Activated CD8-positive, alpha-beta T cell treated with anti-CD3 and anti-CD28 coated beads, Interleukin-2, amount 10 ng/mL, durations not matched to agents 7 days and 5 days (primary cell): ENCODE results near the gene PLK3. TPM values are rescaled to one million over a fixed set of nuclear protein-coding genes. Genes with fewer than 3 reads are reported as not detected.
A peak's percentile ranks its signal among the peaks of the same experiment; 100 is the strongest.
"Not testable (repeated sequence)": the region's sequence is repeated elsewhere in the genome, so short reads cannot be mapped to it uniquely, and the experiment has no call there.

Source experiments
- ATAC-seq: fragments of 150-1000 bp; cut with Tn5 transposase; one replicate; pipeline ENCODE4 v1.10.0; 2021; ENCODE audit warnings: moderate library complexity
- CTCF ChIA-PET: fragments of 350-600 bp; sonication (Branson Sonifier 250); formaldehyde crosslinking; loops from one replicate; lab custom pipeline; 2021; ENCODE audit warnings: antibody characterized with exemption; lab: Charles Lee
- POLR2A ChIA-PET: fragments of 350-600 bp; sonication (Branson Sonifier 250); formaldehyde crosslinking; loops from one replicate; lab custom pipeline; 2021; ENCODE audit warnings: antibody characterized with exemption; lab: Charles Lee
- DNase-seq: peaks from one replicate; pipeline ENCODE4 v3.0.0-alpha.2; 2020
- H3K27ac Mint-ChIP-seq: one replicate; pipeline ENCODE4 v1.8.0; 2021; ENCODE audit warnings: mild to moderate bottlenecking, mixed read lengths
- H3K27me3 Mint-ChIP-seq: one replicate; pipeline ENCODE4 v1.8.0; 2021; ENCODE audit warnings: low read depth, mixed read lengths
- H3K36me3 Mint-ChIP-seq: one replicate; pipeline ENCODE4 v1.8.0; 2021; ENCODE audit warnings: low read depth, mixed read lengths
- H3K4me1 Mint-ChIP-seq: one replicate; pipeline ENCODE4 v1.8.0; 2021; ENCODE audit warnings: low read depth, mixed read lengths
- H3K4me3 Mint-ChIP-seq: one replicate; pipeline ENCODE4 v1.8.0; 2021; ENCODE audit warnings: mild to moderate bottlenecking, mixed read lengths
- H3K9me3 Mint-ChIP-seq: one replicate; pipeline ENCODE4 v1.8.0; 2022; ENCODE audit warnings: mixed read lengths; ENCODE audit not compliant: insufficient read depth
- total RNA-seq, 2 experiments: library from RNA; stranded (reverse); gene quantifications; one replicate each; pipeline ENCODE4 v1.2.3, GENCODE V29; 2021

PLK3 gene
- total RNA-seq, 2 experiments from 2014 or later, result 64.8 to 68.0 TPM

GRCh38 chr1:44787506-44787905 lies 12.7 kb upstream of the PLK3 start:
- Mint-ChIP-seq H3K27me3 (no peaks in the 10 kb centered on the region), H3K4me3 (no peak overlapping the region), H3K4me1 (peaks cover 36% of the 10 kb centered on the region), H3K27ac (no peak overlapping the region), H3K9me3 (no peaks in the 10 kb centered on the region), H3K36me3 (peaks cover 10% of the 10 kb centered on the region)
- POLR2A ChIA-PET, result interaction anchor here (0.6 to 8.8 kb wide), 7 partner anchors 12 to 69 kb away, joined by 3 to 115 read pairs (median 23); partner anchors contain the start of genes RNU5D-1 and RPS8
- ATAC-seq (no peak), DNase-seq (no peak)
- CTCF ChIA-PET, result interaction anchor here (0.9 to 4.0 kb wide), 9 partner anchors 10 to 227 kb away, joined by 3 to 23 read pairs (median 5); partner anchors contain the start of genes HECTD3, PLK3, RNU5D-1 and RPS8

- DNase-seq, result no peak
- peaks cover 3% of the 10 kb centered on the region for H3K36me3 Mint-ChIP-seq
- no peak within 1 kb of the TSS for H3K27ac Mint-ChIP-seq
- CTCF ChIA-PET, result interaction anchor here (0.9 to 4.0 kb wide), 8 partner anchors 10 to 226 kb away, joined by 3 to 23 read pairs (median 3); partner anchors contain the start of genes HECTD3, PLK3, RNU5D-1 and RPS8
- POLR2A ChIA-PET, result interaction anchor here (0.6 to 8.8 kb wide), 7 partner anchors 12 to 67 kb away, joined by 4 to 115 read pairs (median 23); partner anchors contain the start of genes RNU5D-1 and RPS8
- H3K4me3 Mint-ChIP-seq, result no peak within 1 kb of the TSS
- ATAC-seq, result no peak
- H3K9me3 Mint-ChIP-seq, result no peaks in the 10 kb centered on the region
- H3K4me1 Mint-ChIP-seq, result peaks cover 30% of the 10 kb centered on the region
- H3K27me3 Mint-ChIP-seq, result no peaks in the 10 kb centered on the region
These were observed 11.9 kb upstream of the PLK3 start, which contains the start of gene BEST4 for GRCh38 chr1:44788120-44788860. BEST4 (minus strand) TSS chr1:44788170; CDS start chr1:44787705, 465 bp downstream.

- ATAC-seq (no peak), DNase-seq (no peak)
- Mint-ChIP-seq H3K4me3 (no peak overlapping the region), H3K27me3 (no peaks in the 10 kb centered on the region), H3K27ac (no peak overlapping the region), H3K4me1 (peaks cover 8% of the 10 kb centered on the region), H3K36me3 (no peaks in the 10 kb centered on the region), H3K9me3 (no peaks in the 10 kb centered on the region)
- CTCF ChIA-PET, result interaction anchor here (0.5 to 2.9 kb wide), 4 partner anchors 8 to 223 kb away, joined by 3 to 28 read pairs (median 6); partner anchors contain the start of gene PLK3
- POLR2A ChIA-PET, result interaction anchor here (1.1 to 8.8 kb wide), 7 partner anchors 9 to 70 kb away, joined by 3 to 115 read pairs (median 8); partner anchors contain the start of genes PLK3, RNU5D-1 and RPS8
These were observed 9.0 kb upstream of the PLK3 start for GRCh38 chr1:44790968-44791801.

- no peaks in the 10 kb centered on the region for H3K27me3 Mint-ChIP-seq
- ChIA-PET CTCF (interaction anchor here (0.7 to 2.5 kb wide), 13 partner anchors 9 to 507 kb away, joined by 3 to 26 read pairs (median 5); partner anchors contain the start of genes HECTD3, RNU5D-1, RPS8 and UROD), POLR2A (interaction anchor here (1.1 to 3.4 kb wide), 6 partner anchors 14 to 72 kb away, joined by 3 to 44 read pairs (median 10); partner anchors contain the start of genes BTBD19, DYNLT4, RNU5D-1 and RPS8)
- no peak overlapping the region for H3K27ac Mint-ChIP-seq
- H3K4me1 Mint-ChIP-seq, result peaks cover 3% of the 10 kb centered on the region
- DNase-seq (no peak), ATAC-seq (no peak)
- H3K36me3 Mint-ChIP-seq, result no peaks in the 10 kb centered on the region
- H3K9me3 Mint-ChIP-seq, result no peaks in the 10 kb centered on the region
- H3K4me3 Mint-ChIP-seq, result no peak overlapping the region
These were observed 7.3 kb upstream of the PLK3 start for GRCh38 chr1:44792736-44793502.

- peaks cover 16% of the 10 kb centered on the region for H3K36me3 Mint-ChIP-seq
- DNase-seq, ATAC-seq, H3K27me3 Mint-ChIP-seq, H3K9me3 Mint-ChIP-seq, H3K4me3 Mint-ChIP-seq, H3K27ac Mint-ChIP-seq: not testable (repeated sequence)
- H3K4me1 Mint-ChIP-seq, result peaks cover 27% of the 10 kb centered on the region
- CTCF ChIA-PET, result interaction anchor here (0.9 to 1.4 kb wide), 2 partner anchors 11 to 13 kb away, joined by 3 to 5 read pairs; no protein-coding TSS in a partner anchor
- POLR2A ChIA-PET, result interaction anchor here (0.5 to 16.7 kb wide), 4 partner anchors 13 to 215 kb away, joined by 3 to 713 read pairs (median 126); partner anchors contain the start of genes BTBD19, DYNLT4 and RNU5D-1
These were observed 2.3 kb upstream of the PLK3 start for GRCh38 chr1:44797886-44798285.

- H3K27me3 Mint-ChIP-seq, result no peaks in the 10 kb centered on the region
- peaks cover 35% of the 10 kb centered on the region for H3K4me1 Mint-ChIP-seq
- ATAC-seq (no peak), DNase-seq (no peak)
- peak overlapping the region; percentile 100 for H3K27ac Mint-ChIP-seq
- ChIA-PET CTCF (interaction anchor here (0.8 to 3.5 kb wide), 13 partner anchors 8 to 214 kb away, joined by 3 to 34 read pairs (median 6); partner anchors contain the start of genes BTBD19, DYNLT4, HECTD3 and RPS8), POLR2A (interaction anchor here (0.5 to 16.7 kb wide), 5 partner anchors 13 to 214 kb away, joined by 3 to 713 read pairs (median 22); partner anchors contain the start of genes BTBD19, DYNLT4 and RNU5D-1)
- no peaks in the 10 kb centered on the region for H3K9me3 Mint-ChIP-seq
- peak overlapping the region; percentile 96 for H3K4me3 Mint-ChIP-seq
- H3K36me3 Mint-ChIP-seq, result peaks cover 23% of the 10 kb centered on the region
These were observed 1.5 kb upstream of the PLK3 start for GRCh38 chr1:44798481-44799365.

- POLR2A ChIA-PET, result interaction anchor here (0.6 to 16.7 kb wide), 12 partner anchors 10 to 142 kb away, joined by 3 to 713 read pairs (median 12); partner anchors contain the start of genes BEST4, BTBD19, DYNLT4 and RNU5D-1
- no peaks in the 10 kb centered on the region for H3K27me3 Mint-ChIP-seq
- peak overlapping the region; percentile 96 for H3K27ac Mint-ChIP-seq
- no peak for ATAC-seq
- H3K4me1 Mint-ChIP-seq, result peaks cover 54% of the 10 kb centered on the region
- H3K36me3 Mint-ChIP-seq, result peaks cover 45% of the 10 kb centered on the region
- DNase-seq, result no peak
- no peaks in the 10 kb centered on the region for H3K9me3 Mint-ChIP-seq
- CTCF ChIA-PET, result interaction anchor here (0.9 to 3.5 kb wide), 6 partner anchors 8 to 26 kb away, joined by 4 to 66 read pairs (median 28); partner anchors contain the start of genes BEST4, BTBD19 and RPS8
- peak overlapping the region; percentile 96 for H3K4me3 Mint-ChIP-seq
These were observed 1.5 kb downstream of the PLK3 start for GRCh38 chr1:44801491-44802305.

GRCh38 chr1:44802306-44803061 lies 2.3 kb downstream of the PLK3 start:
- no peak for DNase-seq
- Mint-ChIP-seq H3K4me3 (peak overlapping the region; percentile 96), H3K9me3 (no peaks in the 10 kb centered on the region), H3K36me3 (peaks cover 53% of the 10 kb centered on the region), H3K27me3 (no peaks in the 10 kb centered on the region), H3K27ac (peak overlapping the region; percentile 96), H3K4me1 (peaks cover 62% of the 10 kb centered on the region)
- no peak for ATAC-seq
- ChIA-PET POLR2A (interaction anchor here (0.9 to 16.7 kb wide), 4 partner anchors 9 to 81 kb away, joined by 3 to 713 read pairs (median 120); partner anchors contain the start of genes BTBD19 and DYNLT4), CTCF (interaction anchor here (0.9 kb wide), 1 partner anchor 17 kb away, joined by 4 read pairs; no protein-coding TSS in a partner anchor)
